GM23338 (cell line): Measurements from ENCODE around the gene OCA2. TPM values are rescaled to one million over a fixed set of nuclear protein-coding genes. Genes with fewer than 3 reads are reported as not detected.

Source experiments
- ATAC-seq: fragments of 200-7000 bp; cut with Tn5 transposase; 3 replicates; pipeline ENCODE4 v1.9.1; 2020
- DNase-seq: peaks from one replicate; pipeline ENCODE4 v3.0.0-alpha.2; 2015; ENCODE audit warnings: low spot score
- H2AFZ ChIP-seq: fragments of 200-600 bp; sonication (generic); 2 replicates; pipeline ENCODE4 v1.8.0; 2016; ENCODE audit warnings: antibody characterized with exemption, mild to moderate bottlenecking, moderate library complexity
- H3F3A ChIP-seq: fragments of 200-600 bp; sonication (generic); replicated peaks from 2 replicates; pipeline ENCODE4 v1.8.0; 2017; ENCODE audit warnings: antibody characterized with exemption, mixed run types, low read depth
- H3K27ac ChIP-seq: fragments of 200-600 bp; sonication (generic); 2 replicates; pipeline ENCODE4 v1.6.1; 2016; ENCODE audit warnings: low read depth
- H3K27me3 ChIP-seq: fragments of 200-600 bp; sonication (generic); 2 replicates; pipeline ENCODE4 v1.8.0; 2016; ENCODE audit warnings: mild to moderate bottlenecking, mixed run types, moderate library complexity; ENCODE audit not compliant: insufficient read depth
- H3K36me3 ChIP-seq: fragments of 200-600 bp; sonication (generic); 2 replicates; pipeline ENCODE4 v1.8.0; 2016; ENCODE audit warnings: mild to moderate bottlenecking; ENCODE audit not compliant: insufficient read depth
- H3K4me1 ChIP-seq: fragments of 200-600 bp; sonication (generic); 2 replicates; pipeline ENCODE4 v1.8.0; 2016; ENCODE audit warnings: mild to moderate bottlenecking, moderate library complexity; ENCODE audit not compliant: insufficient read depth
- H3K4me2 ChIP-seq: fragments of 200-600 bp; sonication (generic); 2 replicates; pipeline ENCODE4 v1.7.1; 2017; ENCODE audit warnings: mixed run types
- H3K4me3 ChIP-seq: fragments of 200-600 bp; sonication (generic); 2 replicates; pipeline ENCODE4 v1.6.1; 2016; ENCODE audit warnings: mixed run types
- H3K79me2 ChIP-seq: fragments of 200-600 bp; sonication (generic); replicated peaks from 2 replicates; pipeline ENCODE4 v1.8.0; 2017; ENCODE audit warnings: mild to moderate bottlenecking; ENCODE audit not compliant: insufficient read depth
- H3K9me2 ChIP-seq: fragments of 200-600 bp; sonication (generic); 2 replicates; pipeline ENCODE4 v1.8.0; 2017; ENCODE audit not compliant: insufficient read depth
- H4K20me1 ChIP-seq: fragments of 200-600 bp; sonication (generic); replicated peaks from 2 replicates; pipeline ENCODE4 v1.8.0; 2017; ENCODE audit warnings: mild to moderate bottlenecking; ENCODE audit not compliant: insufficient read depth
- H3K27ac Mint-ChIP-seq: 2 replicates; pipeline ENCODE4 v1.8.0; 2020; ENCODE audit warnings: inconsistent platforms, mild to moderate bottlenecking, moderate library complexity, mixed read lengths
- H3K27me3 Mint-ChIP-seq: 3 replicates; pipeline ENCODE4 v1.8.0; 2022; ENCODE audit warnings: low read depth, mild to moderate bottlenecking, moderate library complexity, mixed read lengths, inconsistent platforms; ENCODE audit not compliant: insufficient read depth, poor library complexity
- H3K36me3 Mint-ChIP-seq: 3 replicates; pipeline ENCODE4 v1.8.0; 2021; ENCODE audit warnings: low read depth, mild to moderate bottlenecking, inconsistent platforms, moderate library complexity, mixed read lengths
- H3K4me1 Mint-ChIP-seq: 3 replicates; pipeline ENCODE4 v1.8.0; 2020; ENCODE audit warnings: mild to moderate bottlenecking, inconsistent platforms, mixed read lengths
- H3K4me3 Mint-ChIP-seq: 3 replicates; pipeline ENCODE4 v1.8.0; 2021; ENCODE audit warnings: moderate library complexity, mild to moderate bottlenecking, inconsistent platforms, mixed read lengths
- H3K9me3 Mint-ChIP-seq: 3 replicates; pipeline ENCODE4 v1.8.0; 2020; ENCODE audit warnings: moderate library complexity, mild to moderate bottlenecking, inconsistent platforms, mixed read lengths
- CREB1 ChIP-seq: fragments of 250-450 bp; sonication (Bioruptor Pico); IDR thresholded peaks from 2 replicates; pipeline ENCODE4 v1.5.0; 2020; ENCODE audit warnings: low read depth, mild to moderate bottlenecking, moderate library complexity
- CTCF ChIP-seq, 2 experiments: fragments of 200-600 bp in 1 of 2; sonication (generic) in 1 of 2; conservative IDR thresholded peaks; 2 replicates each; pipeline versions ENCODE4 v1.5.1 to v1.6.1; 2016 to 2017; ENCODE audit warnings: antibody characterized with exemption in 2 of 2, low read depth in 2 of 2, mild to moderate bottlenecking in 2 of 2, moderate library complexity in 1 of 2
- EZH2 ChIP-seq: fragments of 200-600 bp; sonication (generic); IDR thresholded peaks from one replicate; pipeline ENCODE4 v1.8.0; 2017; ENCODE audit warnings: antibody characterized with exemption, mild to moderate bottlenecking, low read depth; ENCODE audit not compliant: unreplicated experiment
- EZH2phosphoT487 ChIP-seq: fragments of 200-600 bp; sonication (generic); IDR thresholded peaks from one replicate; pipeline ENCODE4 v1.8.1; 2018; ENCODE audit warnings: antibody characterized with exemption; ENCODE audit not compliant: unreplicated experiment
- JUNB ChIP-seq: IDR thresholded peaks from one replicate; pipeline ENCODE4 v1.6.1; 2016; ENCODE audit warnings: antibody characterized with exemption; ENCODE audit not compliant: unreplicated experiment
- NANOG ChIP-seq: IDR thresholded peaks from 2 replicates; pipeline ENCODE4 v1.6.1; 2016; ENCODE audit warnings: antibody characterized with exemption, borderline replicate concordance
- POLR2AphosphoS5 ChIP-seq: IDR thresholded peaks from 2 replicates; pipeline ENCODE4 v1.6.1; 2016; ENCODE audit warnings: antibody characterized with exemption, low read depth
- REST ChIP-seq: IDR thresholded peaks from one replicate; pipeline ENCODE4 v1.6.1; 2018; ENCODE audit warnings: antibody characterized with exemption; ENCODE audit not compliant: unreplicated experiment
- STAT1 ChIP-seq: IDR thresholded peaks from one replicate; pipeline ENCODE4 v1.6.1; 2016; ENCODE audit warnings: antibody characterized with exemption; ENCODE audit not compliant: unreplicated experiment
- ZNF114 ChIP-seq: fragments of 250-450 bp; sonication (Bioruptor Pico); IDR thresholded peaks from 2 replicates; pipeline ENCODE4 v1.5.0; 2020; ENCODE audit warnings: mild to moderate bottlenecking, moderate library complexity
- ZNF331 ChIP-seq: fragments of 250-450 bp; sonication (Bioruptor Pico); IDR thresholded peaks from 2 replicates; pipeline ENCODE4 v1.5.0; 2020; ENCODE audit warnings: low read depth, mild to moderate bottlenecking, moderate library complexity
- polyA plus RNA-seq: library from polyadenylated mRNA; unstranded; fragments of >200 nt; fragmentation: Nextera tagmentation; extraction: Ambion mirVana; gene quantifications from 2 replicates; pipeline ENCODE4 v1.2.1, GENCODE V29; 2016
- total RNA-seq: library from RNA; depleted of rRNA; stranded (reverse); fragments of >200 nt; shearing (Covaris generic); gene quantifications from 2 replicates; pipeline ENCODE4 v1.2.3, GENCODE V29; 2014
- TF ChIP-seq, protein P1 (sequence below): IDR thresholded peaks from 2 replicates; pipeline ENCODE4 v1.6.1; 2016; ENCODE audit warnings: antibody characterized with exemption
- TF ChIP-seq, protein P2 (sequence below): fragments of 250-450 bp; sonication (Bioruptor Pico); IDR thresholded peaks from 2 replicates; pipeline ENCODE4 v1.5.0; 2020; ENCODE audit warnings: mild to moderate bottlenecking, moderate library complexity

The OCA2 gene
- total and polyA plus RNA-seq, 2 experiments from 2014 or later = 0.40 to 0.69 TPM

- no peak overlapping the region for H3K27ac ChIP-seq
- H3K4me1 Mint-ChIP-seq = no peaks in the 10 kb centered on the region
- no peak for ATAC-seq
- H3K36me3 Mint-ChIP-seq = no peaks in the 10 kb centered on the region; the same call in 2 of the 3 replicates
- H3K4me3 Mint-ChIP-seq = no peak overlapping the region
- H3K4me3 ChIP-seq = no peak overlapping the region
- no peaks in the 10 kb centered on the region for H3K36me3 ChIP-seq
- H3K9me2 ChIP-seq = no peaks in the 10 kb centered on the region
- no peak for DNase-seq
- H3K27me3 ChIP-seq = no peaks in the 10 kb centered on the region
- H3K4me1 ChIP-seq = no peaks in the 10 kb centered on the region
- H3K79me2 ChIP-seq = no peaks in the 10 kb centered on the region
- TF ChIP-seq ZNF114 (CRISPR knock-in tag) (no peak), POLR2AphosphoS5 (no peak), CTCF (conservative IDR thresholded peaks at IDR 0.05; ENCODE audit: low read depth in 2 of 2) (no peak), NANOG (no peak), CREB1 (CRISPR knock-in tag) (no peak), EZH2 (no peak), STAT1 (no peak), JUNB (no peak), REST (no peak), ZNF331 (no peak), EZH2phosphoT487 (no peak)
- TF ChIP-seq, protein P1, sequence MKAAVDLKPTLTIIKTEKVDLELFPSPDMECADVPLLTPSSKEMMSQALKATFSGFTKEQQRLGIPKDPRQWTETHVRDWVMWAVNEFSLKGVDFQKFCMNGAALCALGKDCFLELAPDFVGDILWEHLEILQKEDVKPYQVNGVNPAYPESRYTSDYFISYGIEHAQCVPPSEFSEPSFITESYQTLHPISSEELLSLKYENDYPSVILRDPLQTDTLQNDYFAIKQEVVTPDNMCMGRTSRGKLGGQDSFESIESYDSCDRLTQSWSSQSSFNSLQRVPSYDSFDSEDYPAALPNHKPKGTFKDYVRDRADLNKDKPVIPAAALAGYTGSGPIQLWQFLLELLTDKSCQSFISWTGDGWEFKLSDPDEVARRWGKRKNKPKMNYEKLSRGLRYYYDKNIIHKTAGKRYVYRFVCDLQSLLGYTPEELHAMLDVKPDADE = no peak
- TF ChIP-seq, protein P2, sequence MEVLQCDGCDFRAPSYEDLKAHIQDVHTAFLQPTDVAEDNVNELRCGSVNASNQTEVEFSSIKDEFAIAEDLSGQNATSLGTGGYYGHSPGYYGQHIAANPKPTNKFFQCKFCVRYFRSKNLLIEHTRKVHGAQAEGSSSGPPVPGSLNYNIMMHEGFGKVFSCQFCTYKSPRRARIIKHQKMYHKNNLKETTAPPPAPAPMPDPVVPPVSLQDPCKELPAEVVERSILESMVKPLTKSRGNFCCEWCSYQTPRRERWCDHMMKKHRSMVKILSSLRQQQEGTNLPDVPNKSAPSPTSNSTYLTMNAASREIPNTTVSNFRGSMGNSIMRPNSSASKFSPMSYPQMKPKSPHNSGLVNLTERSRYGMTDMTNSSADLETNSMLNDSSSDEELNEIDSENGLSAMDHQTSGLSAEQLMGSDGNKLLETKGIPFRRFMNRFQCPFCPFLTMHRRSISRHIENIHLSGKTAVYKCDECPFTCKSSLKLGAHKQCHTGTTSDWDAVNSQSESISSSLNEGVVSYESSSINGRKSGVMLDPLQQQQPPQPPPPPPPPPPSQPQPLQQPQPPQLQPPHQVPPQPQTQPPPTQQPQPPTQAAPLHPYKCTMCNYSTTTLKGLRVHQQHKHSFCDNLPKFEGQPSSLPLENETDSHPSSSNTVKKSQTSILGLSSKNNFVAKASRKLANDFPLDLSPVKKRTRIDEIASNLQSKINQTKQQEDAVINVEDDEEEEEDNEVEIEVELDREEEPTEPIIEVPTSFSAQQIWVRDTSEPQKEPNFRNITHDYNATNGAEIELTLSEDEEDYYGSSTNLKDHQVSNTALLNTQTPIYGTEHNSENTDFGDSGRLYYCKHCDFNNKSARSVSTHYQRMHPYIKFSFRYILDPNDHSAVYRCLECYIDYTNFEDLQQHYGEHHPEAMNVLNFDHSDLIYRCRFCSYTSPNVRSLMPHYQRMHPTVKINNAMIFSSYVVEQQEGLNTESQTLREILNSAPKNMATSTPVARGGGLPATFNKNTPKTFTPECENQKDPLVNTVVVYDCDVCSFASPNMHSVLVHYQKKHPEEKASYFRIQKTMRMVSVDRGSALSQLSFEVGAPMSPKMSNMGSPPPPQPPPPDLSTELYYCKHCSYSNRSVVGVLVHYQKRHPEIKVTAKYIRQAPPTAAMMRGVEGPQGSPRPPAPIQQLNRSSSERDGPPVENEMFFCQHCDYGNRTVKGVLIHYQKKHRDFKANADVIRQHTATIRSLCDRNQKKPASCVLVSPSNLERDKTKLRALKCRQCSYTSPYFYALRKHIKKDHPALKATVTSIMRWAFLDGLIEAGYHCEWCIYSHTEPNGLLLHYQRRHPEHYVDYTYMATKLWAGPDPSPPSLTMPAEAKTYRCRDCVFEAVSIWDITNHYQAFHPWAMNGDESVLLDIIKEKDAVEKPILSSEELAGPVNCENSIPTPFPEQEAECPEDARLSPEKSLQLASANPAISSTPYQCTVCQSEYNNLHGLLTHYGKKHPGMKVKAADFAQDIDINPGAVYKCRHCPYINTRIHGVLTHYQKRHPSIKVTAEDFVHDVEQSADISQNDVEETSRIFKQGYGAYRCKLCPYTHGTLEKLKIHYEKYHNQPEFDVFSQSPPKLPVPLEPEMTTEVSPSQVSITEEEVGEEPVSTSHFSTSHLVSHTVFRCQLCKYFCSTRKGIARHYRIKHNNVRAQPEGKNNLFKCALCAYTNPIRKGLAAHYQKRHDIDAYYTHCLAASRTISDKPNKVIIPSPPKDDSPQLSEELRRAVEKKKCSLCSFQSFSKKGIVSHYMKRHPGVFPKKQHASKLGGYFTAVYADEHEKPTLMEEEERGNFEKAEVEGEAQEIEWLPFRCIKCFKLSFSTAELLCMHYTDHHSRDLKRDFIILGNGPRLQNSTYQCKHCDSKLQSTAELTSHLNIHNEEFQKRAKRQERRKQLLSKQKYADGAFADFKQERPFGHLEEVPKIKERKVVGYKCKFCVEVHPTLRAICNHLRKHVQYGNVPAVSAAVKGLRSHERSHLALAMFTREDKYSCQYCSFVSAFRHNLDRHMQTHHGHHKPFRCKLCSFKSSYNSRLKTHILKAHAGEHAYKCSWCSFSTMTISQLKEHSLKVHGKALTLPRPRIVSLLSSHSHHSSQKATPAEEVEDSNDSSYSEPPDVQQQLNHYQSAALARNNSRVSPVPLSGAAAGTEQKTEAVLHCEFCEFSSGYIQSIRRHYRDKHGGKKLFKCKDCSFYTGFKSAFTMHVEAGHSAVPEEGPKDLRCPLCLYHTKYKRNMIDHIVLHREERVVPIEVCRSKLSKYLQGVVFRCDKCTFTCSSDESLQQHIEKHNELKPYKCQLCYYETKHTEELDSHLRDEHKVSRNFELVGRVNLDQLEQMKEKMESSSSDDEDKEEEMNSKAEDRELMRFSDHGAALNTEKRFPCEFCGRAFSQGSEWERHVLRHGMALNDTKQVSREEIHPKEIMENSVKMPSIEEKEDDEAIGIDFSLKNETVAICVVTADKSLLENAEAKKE (CRISPR knock-in tag) = no peak
- no peaks in the 10 kb centered on the region for H4K20me1 ChIP-seq
- H3K27ac Mint-ChIP-seq = no peak overlapping the region
- H3K9me3 Mint-ChIP-seq = peaks cover 6% of the 10 kb centered on the region; the same call in 1 of the 3 replicates
- no peaks in the 10 kb centered on the region for H3F3A ChIP-seq
- peaks cover 5% of the 10 kb centered on the region for H3K27me3 Mint-ChIP-seq
- no peak overlapping the region for H3K4me2 ChIP-seq
- H2AFZ ChIP-seq = no peak overlapping the region
Observed at GRCh38 chr15:27845535-27846369, 253.4 kb downstream of the OCA2 start.
